SK-N-MC (cell line): ENCODE data around the gene CFAP53.

ENCODE experiments used
- EZH2 ChIP-seq: fragments of 200-600 bp; sonication (generic); IDR thresholded peaks from one replicate; pipeline ENCODE4 v1.6.1; 2017; ENCODE audit warnings: antibody characterized with exemption
- FOXP2 ChIP-seq: optimal IDR thresholded peaks from 2 replicates; pipeline ENCODE3; 2011; ENCODE audit warnings: mild to moderate bottlenecking, moderate library complexity; ENCODE audit not compliant: insufficient read depth; ENCODE audit errors: extremely low read length, control extremely low read depth
- POLR2AphosphoS5 ChIP-seq: IDR thresholded peaks from 2 replicates; pipeline ENCODE4 v1.6.1; 2012; ENCODE audit warnings: mild to moderate bottlenecking, low read depth, low read length, borderline replicate concordance

- TF ChIP-seq EZH2 (no peak), POLR2AphosphoS5 (no peak), FOXP2 (no peak)
These were observed 10.2 kb upstream of the CFAP53 start for GRCh38 chr18:50276452-50276851.
